ENCODE results near the gene ZSCAN21. TPM values are rescaled to one million over a fixed set of nuclear protein-coding genes. Genes with fewer than 3 reads are reported as not detected.

The ZSCAN21 gene
- total and polyA plus RNA-seq, 2 donors (not counting 3 experiments of a cell fraction or from before 2014, with no cell fraction given): 7.4 to 7.7 TPM

GRCh38 chr7:100071018-100071723 is 21.6 kb downstream of the ZSCAN21 start:
- FAIRE-seq (no peak), DNase-seq (ENCODE audit: low read depth, low spot score) (no peak)
- no peak overlapping the region for H3K4me3 ChIP-seq (replicated peaks in 1 of 3; ENCODE audit: insufficient read depth in 1 of 3, low read depth in 1 of 3, low read length in 3 of 3)
- H3K27ac ChIP-seq (ENCODE audit: insufficient read depth, low read depth, low read length): no peak overlapping the region
- TF ChIP-seq POLR2AphosphoS5 (IDR thresholded peaks at IDR 0.05; ENCODE audit: insufficient read depth, low read depth, low read length) (no peak), GATA2 (IDR thresholded peaks at IDR 0.05; ENCODE audit: insufficient read depth, insufficient read length, low read depth, low read length) (no peak), FOS (IDR thresholded peaks at IDR 0.05; ENCODE audit: borderline replicate concordance, insufficient read depth, low read length) (no peak), EZH2 (IDR thresholded peaks at IDR 0.05; ENCODE audit: borderline replicate concordance, low read depth, low read length, severe bottlenecking) (no peak), JUN (IDR thresholded peaks at IDR 0.05; ENCODE audit: borderline replicate concordance, insufficient read depth, insufficient read length, low read depth) (no peak), POLR2A (IDR thresholded peaks at IDR 0.05; ENCODE audit: low read depth, low read length) (peak; percentile 32), CTCF (IDR thresholded peaks at IDR 0.05; ENCODE audit: extremely low read depth in 1 of 2, insufficient read depth in 1 of 2, low read depth in 1 of 2, low read length in 2 of 2) (no peak), MYC (IDR thresholded peaks at IDR 0.05; ENCODE audit: low read depth, low read length) (no peak)
- no peaks in the 10 kb centered on the region for H3K9me1 ChIP-seq (replicated peaks; ENCODE audit: control insufficient read depth, extremely low read depth, insufficient read depth, low read length)
- H3K27me3 ChIP-seq (ENCODE audit: control insufficient read depth in 2 of 2, insufficient read depth in 2 of 2, low read length in 2 of 2): no peaks in the 10 kb centered on the region
- BruUV-seq (replicated peaks): TSS peak; percentile 6
- dilution Hi-C loops (cut with MboI; ENCODE audit: extremely low pct_ligation_motif_present, low sequenced_read_pairs) (no loop called here), intact Hi-C loops (cut with micrococcal nuclease) (no loop called here)
- no peaks in the 10 kb centered on the region for H3K4me1 ChIP-seq (ENCODE audit: control insufficient read depth, extremely low read depth, insufficient read depth, low read length)
- H2AFZ ChIP-seq (ENCODE audit: low read depth, low read length): no peak overlapping the region
- CTCF ChIA-PET: no interaction called here
- no peak overlapping the region for H3K9ac ChIP-seq (replicated peaks; ENCODE audit: extremely low read depth, insufficient read depth, low read length)
- H3K4me2 ChIP-seq (ENCODE audit: insufficient read depth, low read length): no peak overlapping the region
- no peaks in the 10 kb centered on the region for H3K79me2 ChIP-seq (ENCODE audit: control insufficient read depth, insufficient read depth, low read length)
- POLR2A ChIA-PET: no interaction called here
- H3K36me3 ChIP-seq (ENCODE audit: control insufficient read depth in 2 of 2, extremely low read depth in 1 of 2, insufficient read depth in 2 of 2, low read length in 2 of 2): peaks cover 44 to 53% of the 10 kb centered on the region in 2 experiments
- H3K9me3 ChIP-seq (replicated peaks; ENCODE audit: control insufficient read depth, insufficient read depth, low read length): peaks cover 26% of the 10 kb centered on the region
- H4K20me1 ChIP-seq (replicated peaks; ENCODE audit: control insufficient read depth, extremely low read depth, insufficient read depth, low read length): no peaks in the 10 kb centered on the region
